Endodermal cell (in vitro differentiated cells): ENCODE data around the gene KIF3B. TPM values are rescaled to one million over a fixed set of nuclear protein-coding genes. Genes with fewer than 3 reads are reported as not detected.
"Not testable (repeated sequence)": the region's sequence is repeated elsewhere in the genome, so short reads cannot be mapped to it uniquely, and the experiment has no call there.

Experiments used
- DNase-seq: peaks from one replicate; pipeline ENCODE4 v3.0.0-alpha.2; 2017
- H3K27ac ChIP-seq: 2 replicates; pipeline ENCODE4 v1.5.1; 2013; ENCODE audit warnings: mild to moderate bottlenecking, low read depth, low read length, moderate library complexity
- H3K27me3 ChIP-seq: 2 replicates; pipeline ENCODE4 v1.6.1; 2013; ENCODE audit warnings: mild to moderate bottlenecking, low read length, moderate library complexity; ENCODE audit not compliant: insufficient read depth, control insufficient read depth, poor library complexity, severe bottlenecking
- H3K36me3 ChIP-seq: 2 replicates; pipeline ENCODE4 v1.7.0; 2013; ENCODE audit warnings: mild to moderate bottlenecking, low read length, moderate library complexity; ENCODE audit not compliant: control insufficient read depth, insufficient read depth
- H3K4me1 ChIP-seq: one replicate; pipeline ENCODE4 v1.7.0; 2013; ENCODE audit warnings: low read length; ENCODE audit not compliant: control insufficient read depth, insufficient read depth
- H3K4me3 ChIP-seq: 2 replicates; pipeline ENCODE4 v1.5.1; 2013; ENCODE audit warnings: mild to moderate bottlenecking, low read length, moderate library complexity
- H3K9ac ChIP-seq: 2 replicates; pipeline ENCODE4 v1.6.1; 2013; ENCODE audit warnings: mild to moderate bottlenecking, low read length, moderate library complexity; ENCODE audit not compliant: poor library complexity, severe bottlenecking; ENCODE audit errors: extremely low read depth
- H3K9me3 ChIP-seq: 2 replicates; pipeline ENCODE4 v1.6.1; 2013; ENCODE audit warnings: mild to moderate bottlenecking, low read length, moderate library complexity; ENCODE audit not compliant: control insufficient read depth
- H3K27ac Mint-ChIP-seq: 2 replicates; pipeline ENCODE4 v1.8.0; 2020; ENCODE audit warnings: mixed read lengths
- H3K27me3 Mint-ChIP-seq: 2 replicates; pipeline ENCODE4 v1.8.0; 2021; ENCODE audit warnings: mild to moderate bottlenecking, mixed read lengths; ENCODE audit not compliant: insufficient read depth
- H3K36me3 Mint-ChIP-seq: 2 replicates; pipeline ENCODE4 v1.8.0; 2020; ENCODE audit warnings: low read depth, mixed read lengths
- H3K4me1 Mint-ChIP-seq: 2 replicates; pipeline ENCODE4 v1.8.0; 2020; ENCODE audit warnings: mixed read lengths
- H3K4me3 Mint-ChIP-seq: 2 replicates; pipeline ENCODE4 v1.8.0; 2020; ENCODE audit warnings: mild to moderate bottlenecking, moderate library complexity, mixed read lengths
- H3K9me3 Mint-ChIP-seq: 2 replicates; pipeline ENCODE4 v1.8.0; 2020; ENCODE audit warnings: mild to moderate bottlenecking, mixed read lengths
- WGBS, 2 experiments: methylation state at CpG; one replicate each; pipeline versions ENCODE4 v1.1.5 to v1.1.7; 2013; ENCODE audit warnings: missing lambda C conversion rate in 2 of 2, mixed read lengths in 1 of 2; ENCODE audit not compliant: insufficient coverage in 1 of 2, insufficient read length in 1 of 2; 5-methylcytosine and 5-hydroxymethylcytosine counted together
- total RNA-seq, 2 donors: library from RNA; stranded (reverse); fragmentation: NEBNext Ultra II Directional in 1 of 2; extraction: Animal tissue kit (Norgen Biotek cat#: 25700) in 1 of 2; gene quantifications; 2 replicates in 1 of 2; 3 replicates in 1 of 2; pipeline ENCODE4 v1.2.1, GENCODE V29; 2021
- TF ChIP-seq, protein P1 (sequence below): fragments of 200-600 bp; sonication (generic); conservative IDR thresholded peaks from 2 replicates; pipeline ENCODE4 v1.5.0; 2021; ENCODE audit warnings: antibody characterized with exemption, mild to moderate bottlenecking

The KIF3B gene
- total RNA-seq, 2 donors from 2014 or later: 31.4 to 41.1 TPM

DNA sequence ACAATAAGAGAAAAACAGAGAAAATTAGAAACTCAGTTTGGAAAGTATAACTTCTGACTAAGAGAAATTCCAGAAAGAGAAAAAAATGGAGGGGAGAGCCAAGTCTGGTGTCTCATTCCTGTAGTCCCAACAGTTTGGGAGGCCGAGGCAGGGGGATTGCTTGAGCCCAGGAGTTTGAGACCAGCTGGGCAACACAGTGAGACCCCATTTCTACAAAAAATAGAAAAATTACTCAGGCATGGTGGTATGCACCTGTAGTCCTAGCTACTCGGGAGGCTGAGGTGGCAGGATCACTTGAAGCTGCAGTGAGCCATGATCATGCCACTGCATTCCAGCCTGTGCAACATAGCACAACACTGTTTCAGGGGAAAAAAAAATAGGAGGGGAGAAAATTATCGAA, 3.1 kb upstream of the KIF3B start:
- 67% methylated on average over 1 to 3 of the region's 3 CpGs for WGBS, 2 experiments
- Mint-ChIP-seq H3K4me1 (peaks cover 7% of the 10 kb centered on the region), H3K9me3 (no peaks in the 10 kb centered on the region), H3K27ac (no peak overlapping the region), H3K27me3 (peaks cover 17% of the 10 kb centered on the region), H3K36me3 (no peaks in the 10 kb centered on the region), H3K4me3 (no peak overlapping the region)
- DNase-seq: no peak
- Histone ChIP-seq H3K36me3 (no peaks in the 10 kb centered on the region), H3K4me3 (no peak overlapping the region), H3K4me1 (no peaks in the 10 kb centered on the region), H3K9me3 (no peaks in the 10 kb centered on the region), H3K27ac (no peak overlapping the region), H3K9ac (no peak overlapping the region), H3K27me3 (no peaks in the 10 kb centered on the region)
- TF ChIP-seq, protein P1, sequence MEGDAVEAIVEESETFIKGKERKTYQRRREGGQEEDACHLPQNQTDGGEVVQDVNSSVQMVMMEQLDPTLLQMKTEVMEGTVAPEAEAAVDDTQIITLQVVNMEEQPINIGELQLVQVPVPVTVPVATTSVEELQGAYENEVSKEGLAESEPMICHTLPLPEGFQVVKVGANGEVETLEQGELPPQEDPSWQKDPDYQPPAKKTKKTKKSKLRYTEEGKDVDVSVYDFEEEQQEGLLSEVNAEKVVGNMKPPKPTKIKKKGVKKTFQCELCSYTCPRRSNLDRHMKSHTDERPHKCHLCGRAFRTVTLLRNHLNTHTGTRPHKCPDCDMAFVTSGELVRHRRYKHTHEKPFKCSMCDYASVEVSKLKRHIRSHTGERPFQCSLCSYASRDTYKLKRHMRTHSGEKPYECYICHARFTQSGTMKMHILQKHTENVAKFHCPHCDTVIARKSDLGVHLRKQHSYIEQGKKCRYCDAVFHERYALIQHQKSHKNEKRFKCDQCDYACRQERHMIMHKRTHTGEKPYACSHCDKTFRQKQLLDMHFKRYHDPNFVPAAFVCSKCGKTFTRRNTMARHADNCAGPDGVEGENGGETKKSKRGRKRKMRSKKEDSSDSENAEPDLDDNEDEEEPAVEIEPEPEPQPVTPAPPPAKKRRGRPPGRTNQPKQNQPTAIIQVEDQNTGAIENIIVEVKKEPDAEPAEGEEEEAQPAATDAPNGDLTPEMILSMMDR: no peak

DNA sequence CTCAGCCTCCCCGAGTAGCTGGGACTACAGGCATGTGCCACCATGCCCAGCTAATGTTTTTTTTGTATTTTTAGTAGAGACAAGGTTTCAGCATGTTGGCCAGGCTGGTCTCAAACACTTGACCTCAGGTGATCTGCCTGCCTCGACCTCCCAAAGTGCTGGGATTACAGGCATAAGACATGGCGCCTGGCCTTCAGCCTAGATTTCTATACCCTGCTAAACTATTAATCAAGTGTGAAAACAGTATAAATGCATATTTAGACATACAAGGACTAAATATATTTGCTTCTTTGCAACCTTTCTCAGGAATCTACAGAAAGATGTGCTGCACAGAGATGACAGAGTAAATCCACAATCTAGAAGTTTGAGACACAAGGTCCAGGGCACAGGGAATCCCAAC, 2.3 kb upstream of the KIF3B start:
- not testable (repeated sequence) for H3K4me1 ChIP-seq, H3K36me3 Mint-ChIP-seq, H3K4me3 Mint-ChIP-seq, H3K9ac ChIP-seq, H3K9me3 Mint-ChIP-seq, H3K9me3 ChIP-seq, H3K4me3 ChIP-seq, H3K27me3 ChIP-seq, H3K27ac ChIP-seq, H3K27ac Mint-ChIP-seq, DNase-seq, H3K4me1 Mint-ChIP-seq, H3K36me3 ChIP-seq
- 84 to 100% methylated on average over 1 to 3 of the region's 3 CpGs for WGBS, 2 experiments
- H3K27me3 Mint-ChIP-seq: peaks cover 17% of the 10 kb centered on the region

DNA sequence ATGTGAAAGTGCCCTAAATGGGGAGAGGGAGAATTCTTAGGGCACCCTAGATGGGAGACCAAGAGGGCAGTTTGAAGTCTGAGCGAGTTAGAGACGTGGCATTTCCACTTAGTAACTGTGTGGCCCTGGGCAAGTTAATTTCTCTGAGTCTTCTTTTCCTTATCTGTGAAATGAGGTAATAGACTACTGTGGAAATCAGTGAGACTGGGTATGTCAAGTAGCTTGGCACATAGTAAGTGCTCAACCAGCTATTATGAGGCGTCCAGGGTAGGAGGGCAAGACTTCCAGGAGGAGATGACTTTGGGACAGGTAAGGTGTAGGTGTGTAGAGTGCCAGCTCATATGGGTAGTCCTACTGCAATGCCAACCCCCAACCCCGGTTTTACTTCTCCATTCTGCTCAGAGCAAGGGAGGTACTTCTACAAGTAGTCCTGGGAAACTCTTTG, 770 bp downstream of the KIF3B start:
- peaks cover 7% of the 10 kb centered on the region for H3K4me1 Mint-ChIP-seq
- Histone ChIP-seq H3K27me3 (no peaks in the 10 kb centered on the region), H3K4me1 (peaks cover 3% of the 10 kb centered on the region), H3K27ac (no peak overlapping the region), H3K9ac (peak overlapping the region; percentile 62), H3K9me3 (no peaks in the 10 kb centered on the region), H3K36me3 (peaks cover 12% of the 10 kb centered on the region), H3K4me3 (peak overlapping the region; percentile 92)
- peaks cover 9% of the 10 kb centered on the region for H3K27me3 Mint-ChIP-seq
- peak overlapping the region; percentile 73 for H3K4me3 Mint-ChIP-seq
- TF ChIP-seq, protein P1: no peak
- peak overlapping the region; percentile 50 for H3K27ac Mint-ChIP-seq
- no peaks in the 10 kb centered on the region for H3K9me3 Mint-ChIP-seq
- peaks cover 3% of the 10 kb centered on the region for H3K36me3 Mint-ChIP-seq
- 77 to 100% methylated on average over 1 to 4 of the region's 4 CpGs for WGBS, 2 experiments
- no peak for DNase-seq

DNA sequence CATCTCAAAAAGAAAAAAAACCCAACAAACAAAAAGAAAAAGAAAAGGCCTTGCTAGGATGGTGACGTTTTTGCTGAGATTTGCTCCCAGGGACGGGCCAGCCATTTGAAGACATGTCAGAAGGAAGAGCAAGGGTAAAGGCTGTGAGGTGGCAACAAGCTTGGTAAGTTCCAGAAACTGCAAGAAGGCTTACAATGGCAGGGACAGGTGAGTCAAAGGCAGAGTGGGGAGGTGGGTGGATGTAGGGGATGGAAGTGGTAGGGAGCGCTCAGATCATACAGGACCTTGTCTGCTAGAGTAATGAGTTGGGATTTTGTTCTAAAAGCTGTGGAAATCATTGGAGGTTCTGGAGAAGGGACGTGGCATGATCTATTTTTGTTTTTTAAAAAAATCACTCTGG, 4.3 kb downstream of the KIF3B start:
- H3K4me3 Mint-ChIP-seq: no peak overlapping the region
- no peak overlapping the region for H3K27ac ChIP-seq
- peaks cover 11% of the 10 kb centered on the region for H3K4me1 ChIP-seq
- H3K27me3 ChIP-seq: no peaks in the 10 kb centered on the region
- WGBS, 2 experiments: 91 to 100% methylated on average over 4 of the region's 4 CpGs
- H3K4me3 ChIP-seq: no peak overlapping the region
- TF ChIP-seq, protein P1: no peak
- H3K9ac ChIP-seq: no peak overlapping the region
- H3K36me3 Mint-ChIP-seq: peaks cover 6% of the 10 kb centered on the region
- H3K36me3 ChIP-seq: peaks cover 12% of the 10 kb centered on the region
- H3K27me3 Mint-ChIP-seq: no peaks in the 10 kb centered on the region
- H3K9me3 Mint-ChIP-seq: no peaks in the 10 kb centered on the region
- no peaks in the 10 kb centered on the region for H3K9me3 ChIP-seq
- H3K27ac Mint-ChIP-seq: no peak overlapping the region
- H3K4me1 Mint-ChIP-seq: peaks cover 17% of the 10 kb centered on the region
- no peak for DNase-seq
